Activated CD8-positive, alpha-beta memory T cell treated with anti-CD3 and anti-CD28 coated beads for 36 hours (primary cell): Measurements from ENCODE around the gene PNPLA8. TPM values are rescaled to one million over a fixed set of nuclear protein-coding genes. Genes with fewer than 3 reads are reported as not detected.

Experiments used
- total RNA-seq, 2 experiments: library from RNA; stranded (reverse); gene quantifications; one replicate each; pipeline ENCODE4 v1.2.3, GENCODE V29; 2021

Gene PNPLA8
- total RNA-seq, 2 experiments from 2014 or later = 16.9 to 17.6 TPM

Other genes with a start within 250 kb of the PNPLA8 start
- under 1 TPM; 0.21 to 0.34 TPM for gene NRCAM, start 69.7 kb downstream of the PNPLA8 start, total RNA-seq
- 10 to 100 TPM; 37.3 to 38.3 TPM for gene THAP5, start 43.6 kb upstream of the PNPLA8 start, total RNA-seq
- 1 to 10 TPM; 6.9 to 7.3 TPM for gene DNAJB9, start 43.7 kb upstream of the PNPLA8 start, total RNA-seq